Measurements from ENCODE around the gene C1QC.

C1QC gene

GRCh38 chr1:22602060-22602740 is 41.2 kb upstream of the C1QC start:
- WGBS, 2 experiments: 93 to 94% methylated on average over 18 of the region's 18 CpGs
- peaks cover 6% of the 10 kb centered on the region for H3K27me3 ChIP-seq (ENCODE audit: control insufficient read depth, insufficient read depth, low read length, poor library complexity, severe bottlenecking)
- H3K9me3 ChIP-seq (ENCODE audit: control insufficient read depth, low read length): no peaks in the 10 kb centered on the region
- no peak overlapping the region for H3K4me3 ChIP-seq (ENCODE audit: insufficient read depth, low read depth, low read length)
- no peaks in the 10 kb centered on the region for H3K4me1 ChIP-seq (ENCODE audit: control insufficient read depth, insufficient read depth, low read length)
- H3K36me3 ChIP-seq (ENCODE audit: control insufficient read depth, insufficient read depth, low read length): no peaks in the 10 kb centered on the region
- no peak overlapping the region for H3K27ac ChIP-seq (ENCODE audit: insufficient read depth, low read depth, low read length, poor library complexity, severe bottlenecking)

GRCh38 chr1:22606161-22606560 is 37.3 kb upstream of the C1QC start:
- peaks cover 31% of the 10 kb centered on the region for H3K27me3 ChIP-seq (ENCODE audit: control insufficient read depth, insufficient read depth, low read length, poor library complexity, severe bottlenecking)
- no peaks in the 10 kb centered on the region for H3K4me1 ChIP-seq (ENCODE audit: control insufficient read depth, insufficient read depth, low read length)
- no peak overlapping the region for H3K27ac ChIP-seq (ENCODE audit: insufficient read depth, low read depth, low read length, poor library complexity, severe bottlenecking)
- no peaks in the 10 kb centered on the region for H3K9me3 ChIP-seq (ENCODE audit: control insufficient read depth, low read length)
- no peak overlapping the region for H3K4me3 ChIP-seq (ENCODE audit: insufficient read depth, low read depth, low read length)
- H3K36me3 ChIP-seq (ENCODE audit: control insufficient read depth, insufficient read depth, low read length): no peaks in the 10 kb centered on the region
- 57 to 66% methylated on average over 3 to 4 of the region's 4 CpGs for WGBS, 2 experiments

- Histone ChIP-seq H3K27ac (ENCODE audit: insufficient read depth, low read depth, low read length, poor library complexity, severe bottlenecking) (no peak overlapping the region), H3K4me3 (ENCODE audit: insufficient read depth, low read depth, low read length) (no peak overlapping the region), H3K27me3 (ENCODE audit: control insufficient read depth, insufficient read depth, low read length, poor library complexity, severe bottlenecking) (peaks cover 31% of the 10 kb centered on the region), H3K9me3 (ENCODE audit: control insufficient read depth, low read length) (no peaks in the 10 kb centered on the region), H3K4me1 (ENCODE audit: control insufficient read depth, insufficient read depth, low read length) (no peaks in the 10 kb centered on the region), H3K36me3 (ENCODE audit: control insufficient read depth, insufficient read depth, low read length) (no peaks in the 10 kb centered on the region)
- WGBS, 2 experiments: 8 to 9% methylated on average over 10 of the region's 10 CpGs
Measured at GRCh38 chr1:22607154-22607553, 36.3 kb upstream of the C1QC start.

GRCh38 chr1:22608361-22608760 is 35.1 kb upstream of the C1QC start:
- Histone ChIP-seq H3K27ac (ENCODE audit: insufficient read depth, low read depth, low read length, poor library complexity, severe bottlenecking) (no peak overlapping the region), H3K4me3 (ENCODE audit: insufficient read depth, low read depth, low read length) (no peak overlapping the region), H3K4me1 (ENCODE audit: control insufficient read depth, insufficient read depth, low read length) (no peaks in the 10 kb centered on the region), H3K27me3 (ENCODE audit: control insufficient read depth, insufficient read depth, low read length, poor library complexity, severe bottlenecking) (peaks cover 31% of the 10 kb centered on the region), H3K9me3 (ENCODE audit: control insufficient read depth, low read length) (no peaks in the 10 kb centered on the region), H3K36me3 (ENCODE audit: control insufficient read depth, insufficient read depth, low read length) (no peaks in the 10 kb centered on the region)
- WGBS, 2 experiments: 77 to 85% methylated on average over 3 of the region's 3 CpGs

DNA sequence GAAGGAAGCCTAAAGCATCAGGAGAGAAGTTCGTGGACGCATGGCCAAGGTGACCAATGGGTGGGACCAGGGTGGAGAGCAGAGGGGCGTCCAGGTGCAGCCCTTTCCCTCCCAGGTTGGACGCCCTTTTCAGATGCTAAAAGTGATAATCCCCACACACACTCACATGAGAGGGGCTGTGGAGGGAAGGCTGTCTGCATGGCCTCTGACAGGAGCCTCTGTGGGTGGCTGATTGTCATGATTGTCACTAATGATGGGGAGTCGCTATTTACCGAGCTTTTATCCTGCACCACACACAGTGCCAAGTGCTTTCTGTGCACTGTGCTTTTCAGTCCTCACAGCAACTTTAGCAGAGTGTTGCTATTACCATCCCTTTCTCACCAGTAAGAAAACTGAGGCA is 34.1 kb upstream of the C1QC start:
- H3K27me3 ChIP-seq (ENCODE audit: control insufficient read depth, insufficient read depth, low read length, poor library complexity, severe bottlenecking): peaks cover 32% of the 10 kb centered on the region
- no peaks in the 10 kb centered on the region for H3K4me1 ChIP-seq (ENCODE audit: control insufficient read depth, insufficient read depth, low read length)
- H3K27ac ChIP-seq (ENCODE audit: insufficient read depth, low read depth, low read length, poor library complexity, severe bottlenecking): no peak overlapping the region
- no peaks in the 10 kb centered on the region for H3K9me3 ChIP-seq (ENCODE audit: control insufficient read depth, low read length)
- 11 to 16% methylated on average over 6 of the region's 6 CpGs for WGBS, 2 experiments
- no peak overlapping the region for H3K4me3 ChIP-seq (ENCODE audit: insufficient read depth, low read depth, low read length)
- H3K36me3 ChIP-seq (ENCODE audit: control insufficient read depth, insufficient read depth, low read length): no peaks in the 10 kb centered on the region

DNA sequence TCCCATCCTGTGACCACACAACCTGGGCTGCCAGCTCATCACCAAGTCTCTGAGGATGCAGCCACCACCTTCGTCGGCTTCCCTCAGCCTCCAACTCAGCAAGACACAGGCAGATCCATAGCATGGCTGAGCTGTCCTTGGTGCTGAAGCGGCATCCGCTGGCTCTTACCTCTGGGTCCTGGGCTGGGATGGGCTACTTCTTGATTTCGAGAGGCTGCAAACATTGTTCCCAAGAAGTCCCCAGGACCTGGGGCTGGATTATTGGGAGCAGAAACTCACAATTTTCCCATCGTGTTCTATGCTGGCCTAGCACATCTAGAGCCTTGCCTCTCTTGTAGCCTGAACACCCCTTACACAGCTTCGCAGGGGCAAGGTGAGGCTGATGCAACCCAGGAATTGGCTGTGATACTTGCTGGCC is 31.9 kb upstream of the C1QC start:
- Histone ChIP-seq H3K36me3 (ENCODE audit: control insufficient read depth, insufficient read depth, low read length) (no peaks in the 10 kb centered on the region), H3K27ac (ENCODE audit: insufficient read depth, low read depth, low read length, poor library complexity, severe bottlenecking) (no peak overlapping the region), H3K4me3 (ENCODE audit: insufficient read depth, low read depth, low read length) (no peak overlapping the region), H3K27me3 (ENCODE audit: control insufficient read depth, insufficient read depth, low read length, poor library complexity, severe bottlenecking) (peaks cover 34% of the 10 kb centered on the region), H3K4me1 (ENCODE audit: control insufficient read depth, insufficient read depth, low read length) (no peaks in the 10 kb centered on the region), H3K9me3 (ENCODE audit: control insufficient read depth, low read length) (no peaks in the 10 kb centered on the region)
- 21% methylated on average over 7 of the region's 7 CpGs for WGBS, 2 experiments

GRCh38 chr1:22612671-22613571 is 30.5 kb upstream of the C1QC start:
- WGBS, 2 experiments: 62 to 67% methylated on average over 12 of the region's 12 CpGs
- no peak overlapping the region for H3K4me3 ChIP-seq (ENCODE audit: insufficient read depth, low read depth, low read length)
- H3K4me1 ChIP-seq (ENCODE audit: control insufficient read depth, insufficient read depth, low read length): no peaks in the 10 kb centered on the region
- no peak overlapping the region for H3K27ac ChIP-seq (ENCODE audit: insufficient read depth, low read depth, low read length, poor library complexity, severe bottlenecking)
- H3K36me3 ChIP-seq (ENCODE audit: control insufficient read depth, insufficient read depth, low read length): no peaks in the 10 kb centered on the region
- H3K27me3 ChIP-seq (ENCODE audit: control insufficient read depth, insufficient read depth, low read length, poor library complexity, severe bottlenecking): peaks cover 27% of the 10 kb centered on the region
- H3K9me3 ChIP-seq (ENCODE audit: control insufficient read depth, low read length): no peaks in the 10 kb centered on the region

GRCh38 chr1:22613572-22613918 is 29.9 kb upstream of the C1QC start:
- Histone ChIP-seq H3K27me3 (ENCODE audit: control insufficient read depth, insufficient read depth, low read length, poor library complexity, severe bottlenecking) (peaks cover 21% of the 10 kb centered on the region), H3K9me3 (ENCODE audit: control insufficient read depth, low read length) (no peaks in the 10 kb centered on the region), H3K36me3 (ENCODE audit: control insufficient read depth, insufficient read depth, low read length) (no peaks in the 10 kb centered on the region), H3K27ac (ENCODE audit: insufficient read depth, low read depth, low read length, poor library complexity, severe bottlenecking) (no peak overlapping the region), H3K4me1 (ENCODE audit: control insufficient read depth, insufficient read depth, low read length) (no peaks in the 10 kb centered on the region), H3K4me3 (ENCODE audit: insufficient read depth, low read depth, low read length) (no peak overlapping the region)
- 85 to 92% methylated on average over 5 of the region's 5 CpGs for WGBS, 2 experiments

DNA sequence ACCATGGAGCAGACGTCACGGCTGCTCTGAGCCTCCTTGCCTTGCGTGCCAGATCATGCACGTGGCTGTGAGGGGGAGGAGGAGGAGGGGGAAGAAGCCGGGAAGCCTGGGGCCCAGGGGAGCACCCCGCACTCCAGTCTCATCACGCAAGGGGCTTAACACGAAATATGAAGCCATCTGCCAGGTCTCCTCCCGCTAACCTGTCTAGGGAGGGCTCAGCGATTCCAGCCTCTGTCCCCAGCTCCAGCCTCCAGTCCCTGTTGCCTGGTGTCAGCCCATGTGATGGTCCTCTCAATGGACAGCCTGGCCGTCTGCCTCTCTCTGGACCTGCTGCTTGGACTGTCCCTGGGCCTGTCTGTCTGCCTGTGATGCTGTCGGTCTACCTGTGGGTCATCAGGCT is 29.5 kb upstream of the C1QC start:
- no peaks in the 10 kb centered on the region for H3K4me1 ChIP-seq (ENCODE audit: control insufficient read depth, insufficient read depth, low read length)
- peaks cover 16% of the 10 kb centered on the region for H3K27me3 ChIP-seq (ENCODE audit: control insufficient read depth, insufficient read depth, low read length, poor library complexity, severe bottlenecking)
- no peak overlapping the region for H3K27ac ChIP-seq (ENCODE audit: insufficient read depth, low read depth, low read length, poor library complexity, severe bottlenecking)
- 76 to 77% methylated on average over 12 of the region's 12 CpGs for whole genome bisulfite sequencing, 2 experiments
- no peak overlapping the region for H3K4me3 ChIP-seq (ENCODE audit: insufficient read depth, low read depth, low read length)
- no peaks in the 10 kb centered on the region for H3K36me3 ChIP-seq (ENCODE audit: control insufficient read depth, insufficient read depth, low read length)
- no peaks in the 10 kb centered on the region for H3K9me3 ChIP-seq (ENCODE audit: control insufficient read depth, low read length)

DNA sequence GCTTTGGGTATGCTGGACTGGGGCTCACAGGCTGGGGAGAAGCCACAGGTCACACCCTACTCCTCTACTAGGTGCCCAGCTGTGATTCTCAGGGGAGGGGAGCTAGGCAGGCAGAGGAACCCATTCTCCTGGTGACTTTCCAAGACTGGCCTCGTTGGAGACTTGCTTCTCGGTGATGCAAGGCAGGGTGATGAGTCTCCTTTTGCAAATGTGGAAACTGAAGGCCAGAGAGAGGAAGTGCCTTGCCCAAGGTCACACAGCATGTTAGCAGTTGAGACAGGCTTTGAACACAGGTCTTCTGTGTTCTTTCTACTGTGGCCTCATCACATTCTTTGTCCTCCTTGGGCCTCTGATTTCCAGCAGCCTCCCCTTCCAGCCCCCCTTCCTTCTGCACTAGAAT is 27.5 kb upstream of the C1QC start:
- peaks cover 9% of the 10 kb centered on the region for H3K27me3 ChIP-seq (ENCODE audit: control insufficient read depth, insufficient read depth, low read length, poor library complexity, severe bottlenecking)
- no peaks in the 10 kb centered on the region for H3K4me1 ChIP-seq (ENCODE audit: control insufficient read depth, insufficient read depth, low read length)
- H3K27ac ChIP-seq (ENCODE audit: insufficient read depth, low read depth, low read length, poor library complexity, severe bottlenecking): no peak overlapping the region
- WGBS, 2 experiments: 90 to 93% methylated on average over 2 of the region's 2 CpGs
- no peaks in the 10 kb centered on the region for H3K36me3 ChIP-seq (ENCODE audit: control insufficient read depth, insufficient read depth, low read length)
- H3K4me3 ChIP-seq (ENCODE audit: insufficient read depth, low read depth, low read length): no peak overlapping the region
- no peaks in the 10 kb centered on the region for H3K9me3 ChIP-seq (ENCODE audit: control insufficient read depth, low read length)
